Panc1 (cell line): ENCODE measurements around the gene WDR36. TPM values are rescaled to one million over a fixed set of nuclear protein-coding genes. Genes with fewer than 3 reads are reported as not detected.

Experiments
- ATAC-seq: fragments of 200-7000 bp; cut with Tn5 transposase; 2 replicates; pipeline ENCODE4 v1.9.1; 2020; ENCODE audit warnings: mild to moderate bottlenecking, moderate library complexity
- BruUV-seq: library from RNA; stranded (reverse); fragments of 400-500 nt; replicated peaks from 2 replicates; lab custom pipeline; 2021; lab: Mats Ljungman, UMichigan
- CTCF ChIA-PET: fragments of 300-600 bp; sonication (Branson Sonifier 250); formaldehyde crosslinking; loops from one replicate; lab custom pipeline; 2022; ENCODE audit warnings: antibody characterized with exemption; lab: Charles Lee
- POLR2A ChIA-PET: fragments of 300-600 bp; sonication (Branson Sonifier 250); formaldehyde crosslinking; loops from one replicate; lab custom pipeline; 2022; ENCODE audit warnings: antibody characterized with exemption; lab: Charles Lee
- DNase-seq: peaks from one replicate; pipeline ENCODE4 v3.0.0-alpha.2; 2010; ENCODE audit warnings: low read depth, low spot score
- H3K27ac ChIP-seq: 2 replicates; pipeline ENCODE4 v1.5.1; 2011; ENCODE audit warnings: mild to moderate bottlenecking, low read length, inconsistent platforms
- H3K27me3 ChIP-seq: fragments of 200-500 bp; sonication (Bioruptor generic); 2 replicates; pipeline ENCODE4 v1.6.0; 2014; ENCODE audit warnings: low read length, inconsistent platforms; ENCODE audit not compliant: control insufficient read depth, insufficient read depth
- H3K36me3 ChIP-seq: fragments of 200-500 bp; sonication (Bioruptor generic); 2 replicates; pipeline ENCODE4 v1.5.1; 2014; ENCODE audit warnings: inconsistent platforms, mild to moderate bottlenecking, low read length, moderate library complexity; ENCODE audit not compliant: control insufficient read depth, insufficient read depth
- H3K4me1 ChIP-seq: 2 replicates; pipeline ENCODE4 v1.5.1; 2011; ENCODE audit warnings: inconsistent platforms, mild to moderate bottlenecking, low read length, moderate library complexity; ENCODE audit not compliant: control insufficient read depth, insufficient read depth
- H3K4me3 ChIP-seq, 2 experiments: 2 replicates each; pipeline ENCODE4 v1.5.1; 2011 to 2012; ENCODE audit warnings: low read depth in 2 of 2, low read length in 2 of 2, mild to moderate bottlenecking in 2 of 2, inconsistent platforms in 1 of 2, moderate library complexity in 1 of 2
- H3K9me3 ChIP-seq: fragments of 200-500 bp; sonication (Bioruptor generic); 2 replicates; pipeline ENCODE4 v1.5.1; 2014; ENCODE audit warnings: low read depth, mild to moderate bottlenecking, inconsistent platforms, low read length, moderate library complexity; ENCODE audit not compliant: control insufficient read depth, insufficient read depth
- CTCF ChIP-seq: fragments of 450-650 bp; IDR thresholded peaks from 2 replicates; pipeline ENCODE4 v1.5.1; 2017; ENCODE audit warnings: mild to moderate bottlenecking
- POLR2AphosphoS5 ChIP-seq: IDR thresholded peaks from 2 replicates; pipeline ENCODE4 v1.6.1; 2012; ENCODE audit warnings: mild to moderate bottlenecking, low read depth, low read length, moderate library complexity
- REST ChIP-seq, 2 experiments: IDR thresholded peaks; 2 replicates each; pipeline ENCODE4 v1.6.1; 2011 to 2012; ENCODE audit warnings: low read depth in 2 of 2, control low read depth in 1 of 2, low read length in 1 of 2, mild to moderate bottlenecking in 1 of 2, moderate library complexity in 1 of 2; ENCODE audit not compliant: insufficient read depth in 1 of 2
- SIN3A ChIP-seq: IDR thresholded peaks from 2 replicates; pipeline ENCODE4 v1.6.1; 2012; ENCODE audit warnings: low read depth, mild to moderate bottlenecking, low read length, moderate library complexity, borderline replicate concordance; ENCODE audit not compliant: insufficient read depth
- TCF7L2 ChIP-seq: IDR thresholded peaks from 2 replicates; pipeline ENCODE4 v1.6.1; 2011; ENCODE audit warnings: mild to moderate bottlenecking, low read depth, low read length, inconsistent platforms
- in situ Hi-C: cut with HindIII; loops from 2 replicates; pipeline ENCODE4 v1.10.0; 2016; ENCODE audit warnings: low sequenced_read_pairs, low pct_unique_long_range_greater_than_20kb
- intact Hi-C: fragments of 100-400 bp; cut with micrococcal nuclease; formaldehyde crosslinking; loops from one replicate; pipeline ENCODE4 v1.10.0; 2022; ENCODE audit not compliant: unreplicated experiment
- total RNA-seq: library from RNA; stranded (reverse); gene quantifications from one replicate; pipeline ENCODE4 v1.2.1, GENCODE V29; 2021; ENCODE audit not compliant: unreplicated experiment

WDR36 gene
- total RNA-seq, 1 experiment from 2014 or later, result 33.9 TPM

GRCh38 chr5:111116550-111116949 is 24.4 kb downstream of the WDR36 start:
- ChIA-PET POLR2A (no interaction called here), CTCF (interaction anchor here (0.6 kb wide), 1 partner anchor 1242 kb away, joined by 6 read pairs; no protein-coding TSS in a partner anchor)
- H3K4me1 ChIP-seq, result no peaks in the 10 kb centered on the region
- DNase-seq (no peak), ATAC-seq (no peak)
- intact Hi-C loops (no loop called here), in situ Hi-C loops (no loop called here)
- H3K27ac ChIP-seq, result no peak overlapping the region
- H3K9me3 ChIP-seq, result no peaks in the 10 kb centered on the region
- peaks cover 47% of the 10 kb centered on the region for H3K36me3 ChIP-seq
- H3K4me3 ChIP-seq, result no peak overlapping the region
- no TSS peak for BruUV-seq
- TF ChIP-seq REST (IDR thresholded peaks at IDR 0.05; ENCODE audit: insufficient read depth in 1 of 2, low read depth in 2 of 2, low read length in 1 of 2) (no peak), POLR2AphosphoS5 (no peak), CTCF (no peak), SIN3A (no peak), TCF7L2 (no peak)
- H3K27me3 ChIP-seq, result no peaks in the 10 kb centered on the region

GRCh38 chr5:111117136-111117535 is 25.0 kb downstream of the WDR36 start:
- ATAC-seq (no peak), DNase-seq (no peak)
- in situ Hi-C loops (no loop called here), intact Hi-C loops (no loop called here)
- TF ChIP-seq SIN3A (no peak), POLR2AphosphoS5 (no peak), REST (IDR thresholded peaks at IDR 0.05; ENCODE audit: insufficient read depth in 1 of 2, low read depth in 2 of 2, low read length in 1 of 2) (no peak), CTCF (no peak), TCF7L2 (no peak)
- no peaks in the 10 kb centered on the region for H3K4me1 ChIP-seq
- H3K9me3 ChIP-seq, result no peaks in the 10 kb centered on the region
- no peak overlapping the region for H3K27ac ChIP-seq
- ChIA-PET CTCF (interaction anchor here (0.6 kb wide), 1 partner anchor 1242 kb away, joined by 6 read pairs; no protein-coding TSS in a partner anchor), POLR2A (no interaction called here)
- BruUV-seq, result no TSS peak
- no peak overlapping the region for H3K4me3 ChIP-seq
- H3K27me3 ChIP-seq, result no peaks in the 10 kb centered on the region
- H3K36me3 ChIP-seq, result peaks cover 47% of the 10 kb centered on the region
